ENCODE results near the gene SCUBE1.

DNA sequence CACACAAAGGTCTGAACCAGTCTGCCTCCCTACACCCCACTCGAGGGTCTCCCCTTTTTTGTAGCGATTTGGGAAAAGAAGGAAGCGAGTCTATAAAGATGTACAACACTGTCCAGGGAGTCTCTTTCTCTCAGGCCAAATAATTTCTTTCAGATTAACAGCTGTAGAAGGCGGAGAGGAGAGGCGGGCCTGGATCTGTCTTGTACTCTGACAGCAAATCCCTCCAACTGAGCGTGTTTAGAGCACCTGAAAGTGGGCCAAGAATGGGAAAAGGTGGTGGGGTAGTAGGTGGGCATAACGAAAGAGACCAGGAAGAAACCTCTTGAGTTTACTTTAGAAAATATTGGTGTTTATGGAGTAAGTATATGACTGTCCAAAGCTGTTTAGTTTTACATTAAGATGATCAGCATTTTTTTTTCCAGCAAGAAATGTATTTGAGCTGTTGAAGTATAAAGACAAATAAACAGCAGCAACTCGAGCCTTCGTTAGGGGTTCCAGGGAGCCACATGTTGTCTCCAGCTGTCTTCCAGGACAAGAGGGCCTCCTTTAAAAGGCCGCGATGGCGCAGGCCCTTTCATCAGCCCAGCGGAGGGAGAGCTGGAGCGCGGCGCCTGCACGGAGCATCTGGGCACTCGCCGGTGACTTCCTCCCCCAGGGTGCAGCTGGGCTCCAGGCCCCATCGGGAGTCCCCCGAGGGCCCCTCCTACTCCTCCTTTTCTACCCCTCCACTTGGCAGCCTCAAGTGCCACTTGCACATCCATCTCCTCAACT, 34.9 kb downstream of the SCUBE1 start:
- TF ChIP-seq, protein P1, sequence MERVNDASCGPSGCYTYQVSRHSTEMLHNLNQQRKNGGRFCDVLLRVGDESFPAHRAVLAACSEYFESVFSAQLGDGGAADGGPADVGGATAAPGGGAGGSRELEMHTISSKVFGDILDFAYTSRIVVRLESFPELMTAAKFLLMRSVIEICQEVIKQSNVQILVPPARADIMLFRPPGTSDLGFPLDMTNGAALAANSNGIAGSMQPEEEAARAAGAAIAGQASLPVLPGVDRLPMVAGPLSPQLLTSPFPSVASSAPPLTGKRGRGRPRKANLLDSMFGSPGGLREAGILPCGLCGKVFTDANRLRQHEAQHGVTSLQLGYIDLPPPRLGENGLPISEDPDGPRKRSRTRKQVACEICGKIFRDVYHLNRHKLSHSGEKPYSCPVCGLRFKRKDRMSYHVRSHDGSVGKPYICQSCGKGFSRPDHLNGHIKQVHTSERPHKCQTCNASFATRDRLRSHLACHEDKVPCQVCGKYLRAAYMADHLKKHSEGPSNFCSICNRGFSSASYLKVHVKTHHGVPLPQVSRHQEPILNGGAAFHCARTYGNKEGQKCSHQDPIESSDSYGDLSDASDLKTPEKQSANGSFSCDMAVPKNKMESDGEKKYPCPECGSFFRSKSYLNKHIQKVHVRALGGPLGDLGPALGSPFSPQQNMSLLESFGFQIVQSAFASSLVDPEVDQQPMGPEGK (CRISPR knock-in tag; IDR thresholded peaks at IDR 0.05; ENCODE audit: borderline replicate concordance): no peak
- TF ChIP-seq ESRRG (CRISPR knock-in tag; IDR thresholded peaks at IDR 0.05) (no peak), TCF4 (CRISPR knock-in tag; IDR thresholded peaks at IDR 0.05; ENCODE audit: borderline replicate concordance) (no peak)

Data from SK-N-SH treated with all-trans-retinoic acid at 6 μM for 48 hours (cell line).